NCI-H146 (cell line): ENCODE data around the gene GCK.

Experiments
- DNase-seq: peaks from one replicate; lab custom pipeline; 2025; lab: John Stamatoyannopoulos, UW

GCK gene

DNA sequence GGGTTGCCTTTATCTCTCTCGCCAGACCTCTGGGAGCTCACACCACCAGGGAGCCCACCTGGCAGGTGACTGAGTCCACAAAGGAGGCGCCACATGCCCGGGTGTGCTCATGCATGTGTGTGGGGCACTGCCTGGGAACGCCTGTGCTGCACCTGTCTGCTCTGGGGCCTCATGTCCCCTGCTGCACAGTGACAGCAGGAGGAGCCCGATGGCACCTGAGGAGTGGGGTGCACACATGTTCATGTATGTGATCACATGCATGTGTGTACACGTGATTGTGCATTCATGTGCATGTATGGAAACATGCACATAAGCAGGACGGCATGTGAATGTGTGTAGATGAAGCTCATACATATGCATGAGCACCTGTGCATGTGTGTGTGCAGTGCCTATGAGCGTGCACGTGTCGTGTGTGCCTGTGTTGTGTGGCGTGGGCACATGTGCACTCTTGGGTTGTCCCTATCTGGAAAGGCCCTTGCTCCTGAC, 33.6 kb upstream of the GCK start:
- peak; percentile 83 for DNase-seq

DNA sequence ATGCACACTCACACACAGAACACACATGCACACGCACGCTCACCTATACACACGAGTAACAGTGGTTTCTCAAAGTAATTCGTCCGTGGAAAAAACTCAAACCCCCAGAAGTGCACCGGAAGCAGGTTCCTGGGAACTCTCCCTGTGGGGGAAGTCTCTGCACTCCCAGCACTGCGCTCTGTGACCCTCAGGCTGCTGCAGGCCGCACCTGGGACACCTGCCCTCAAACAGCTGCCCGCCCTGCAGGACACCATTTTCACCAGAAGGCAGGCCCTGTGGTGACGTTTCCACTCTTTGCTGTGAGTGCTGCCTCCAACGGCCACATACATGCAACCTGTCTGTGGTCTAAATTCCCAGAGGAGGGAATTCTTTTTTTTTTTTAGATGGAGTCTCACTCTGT, 32.8 kb upstream of the GCK start:
- peak; percentile 35 for DNase-seq

DNA sequence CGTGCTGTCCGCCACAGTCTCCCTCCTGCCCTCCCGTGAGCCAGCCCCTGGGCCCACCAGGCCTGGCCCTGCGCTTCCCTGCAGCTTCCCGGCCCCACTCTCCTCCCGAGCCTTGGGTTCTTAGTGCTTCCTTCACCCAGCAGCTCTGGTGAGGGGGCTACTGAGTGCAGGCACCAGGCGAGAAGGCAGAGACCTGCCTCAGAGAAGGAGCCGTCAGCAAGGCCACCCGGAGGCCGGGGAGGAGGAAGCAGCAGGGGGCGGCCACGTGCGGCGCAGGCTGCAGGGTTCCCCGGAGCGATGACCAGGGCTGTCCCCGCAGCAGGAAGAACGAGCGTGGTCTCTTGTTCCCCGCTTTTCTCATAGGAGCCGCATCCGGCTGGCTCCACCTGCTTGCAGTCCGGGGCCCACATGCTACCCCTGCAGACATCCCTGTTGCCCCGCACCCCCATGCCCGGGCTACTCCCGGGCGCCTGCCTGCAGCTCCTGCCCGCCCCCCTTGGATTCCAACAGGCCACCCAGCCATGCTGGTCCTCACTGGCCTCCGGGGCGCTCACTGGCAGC, 32.1 kb upstream of the GCK start:
- no peak for DNase-seq

DNA sequence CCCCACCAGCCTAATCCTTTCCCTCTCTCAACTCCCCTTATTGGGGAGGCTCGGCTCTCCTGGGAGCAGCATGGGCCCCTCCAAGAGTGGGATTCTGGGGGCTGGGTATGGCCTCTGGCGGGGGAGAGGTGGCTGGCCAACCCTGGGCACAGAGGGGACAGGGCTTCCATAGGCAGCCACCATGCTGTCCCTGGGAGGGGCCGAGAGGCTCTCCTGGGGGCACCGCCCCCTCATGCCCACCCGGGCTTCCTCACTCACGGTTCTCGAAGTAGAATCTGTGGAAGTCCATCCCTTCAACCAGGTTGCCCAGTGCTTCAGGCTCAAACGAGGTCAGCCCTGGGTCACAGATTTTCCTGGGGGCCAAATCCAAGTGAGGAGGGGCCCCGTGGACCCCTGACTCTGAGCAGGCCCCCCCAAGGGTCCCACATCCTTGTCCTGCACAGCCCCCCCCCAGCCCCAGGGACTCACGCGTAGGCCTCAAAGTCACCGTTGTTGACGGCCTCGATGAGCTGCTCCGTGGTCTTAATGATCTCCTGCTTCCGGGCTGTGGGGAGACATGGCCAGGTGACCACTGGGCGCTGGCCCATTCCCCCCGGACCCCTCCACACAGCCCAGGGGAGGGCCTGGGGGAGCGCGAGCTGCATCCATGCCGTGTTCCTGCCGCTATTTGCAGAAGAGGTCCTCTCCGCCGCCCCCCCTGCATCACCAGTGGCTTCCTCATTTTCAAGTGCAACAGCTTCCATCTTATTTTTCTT, 31.3 kb upstream of the GCK start:
- DNase-seq = no peak

DNA sequence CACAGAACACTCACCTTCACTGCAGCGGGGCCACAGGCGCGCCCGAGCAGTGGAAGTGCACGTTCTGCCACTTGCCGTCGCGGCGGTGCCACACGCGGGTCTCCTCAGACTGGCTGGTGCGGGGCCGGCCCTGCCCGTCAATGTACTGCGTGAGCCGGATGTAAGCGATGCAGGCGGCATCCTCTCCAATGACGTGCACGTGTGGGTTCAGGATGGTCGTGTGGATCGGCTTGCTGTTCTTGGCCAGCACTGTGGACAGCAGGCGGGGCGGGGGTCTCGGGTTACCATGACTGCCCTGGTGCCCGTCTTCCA, 30.8 kb upstream of the GCK start:
- DNase-seq = no peak

DNA sequence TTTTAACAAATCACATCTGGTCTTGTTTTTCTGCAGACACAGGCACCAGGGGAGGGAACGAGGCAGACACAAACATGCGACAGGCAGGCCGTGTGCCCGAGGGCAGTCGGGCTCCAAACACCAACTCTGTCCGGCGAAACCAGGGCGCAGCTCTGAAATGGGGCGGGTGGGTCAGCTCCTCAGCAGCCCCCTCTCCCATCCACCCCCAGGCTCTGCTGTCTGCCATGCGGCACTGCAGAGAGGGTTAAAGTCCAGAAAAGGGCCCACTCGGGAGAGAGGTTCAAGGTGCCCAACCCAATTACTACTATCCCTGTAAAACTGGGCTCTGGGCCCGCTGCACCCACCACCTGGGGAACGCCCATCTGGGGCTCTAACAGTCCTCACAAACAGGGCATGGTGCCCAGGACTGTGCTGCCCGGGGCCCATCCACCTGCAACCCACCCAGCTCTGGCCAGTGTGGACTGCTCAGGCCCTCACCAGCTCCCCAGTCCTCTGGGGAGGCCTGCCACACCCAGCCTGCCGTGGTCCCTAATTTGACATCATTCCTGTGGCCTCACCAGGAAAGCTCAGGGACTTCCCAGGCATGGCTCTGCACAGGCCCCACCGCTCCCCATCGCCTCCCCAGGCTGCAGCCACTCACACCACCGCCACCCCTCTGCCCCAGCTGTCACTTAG, 30.3 kb upstream of the GCK start:
- no peak for DNase-seq

DNA sequence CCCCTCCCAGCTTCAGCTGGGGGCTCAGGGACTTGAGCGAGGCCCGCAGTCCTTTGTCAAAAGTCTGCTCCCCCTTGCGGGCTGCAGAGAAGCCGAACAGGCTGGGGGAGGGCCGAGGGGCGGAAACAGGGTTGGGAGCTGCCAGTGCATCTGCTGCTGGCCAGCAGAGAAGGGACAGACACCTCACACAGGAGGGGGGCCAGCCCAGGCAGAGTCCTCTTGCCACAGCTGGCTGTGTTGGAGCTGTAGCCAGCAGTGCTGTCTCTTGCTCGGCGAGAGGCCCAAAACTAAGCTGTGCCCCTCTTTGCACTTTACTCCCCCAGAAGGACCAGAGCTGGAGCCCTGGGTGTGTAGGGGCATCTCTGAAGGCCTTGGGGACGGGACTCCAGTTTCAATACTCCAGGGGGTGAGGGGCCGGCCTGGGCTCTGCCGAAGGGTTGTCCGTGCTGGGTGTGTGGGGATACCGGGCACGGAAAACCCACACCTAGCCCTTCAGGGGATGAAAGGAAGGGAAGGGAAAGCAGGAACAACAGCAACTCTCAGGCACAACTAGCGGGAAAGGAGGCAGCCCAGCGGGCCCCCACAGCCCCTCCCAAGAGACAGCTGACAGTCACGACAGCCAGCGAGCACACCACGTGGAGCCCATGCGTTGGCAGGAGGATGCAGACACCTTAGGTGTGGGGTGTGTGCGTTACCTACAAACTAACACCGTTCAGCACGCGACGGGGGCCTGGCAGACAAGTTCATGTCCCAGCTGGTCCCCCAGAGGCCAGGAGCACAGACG, 29.4 kb upstream of the GCK start:
- DNase-seq = no peak

DNA sequence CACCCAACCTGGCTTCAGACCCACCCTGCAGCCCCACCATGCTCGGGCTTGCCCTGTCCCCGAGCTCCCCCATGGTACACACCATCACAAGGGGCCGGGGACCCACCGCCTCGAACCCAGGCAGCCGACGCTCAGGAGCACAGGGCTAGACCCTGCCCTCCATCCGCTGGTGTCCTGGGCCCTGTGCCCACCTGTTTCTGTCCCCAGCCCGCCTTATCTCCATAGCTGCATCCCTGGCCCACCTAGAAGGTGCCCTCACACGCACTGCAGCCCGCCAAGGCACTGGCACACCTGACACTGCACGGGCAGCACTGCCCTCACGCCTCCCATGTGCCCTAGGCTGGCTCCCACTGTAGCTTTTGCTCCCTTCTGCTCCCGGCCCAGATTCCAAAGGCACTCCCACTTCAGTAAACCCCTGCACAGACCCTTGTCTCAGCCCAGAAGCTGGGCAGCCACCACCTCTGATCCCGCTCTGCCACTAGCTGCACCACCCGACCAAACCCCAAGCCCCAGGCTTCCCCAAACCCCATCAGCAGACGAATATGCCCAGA, 28.7 kb upstream of the GCK start:
- no peak for DNase-seq

DNA sequence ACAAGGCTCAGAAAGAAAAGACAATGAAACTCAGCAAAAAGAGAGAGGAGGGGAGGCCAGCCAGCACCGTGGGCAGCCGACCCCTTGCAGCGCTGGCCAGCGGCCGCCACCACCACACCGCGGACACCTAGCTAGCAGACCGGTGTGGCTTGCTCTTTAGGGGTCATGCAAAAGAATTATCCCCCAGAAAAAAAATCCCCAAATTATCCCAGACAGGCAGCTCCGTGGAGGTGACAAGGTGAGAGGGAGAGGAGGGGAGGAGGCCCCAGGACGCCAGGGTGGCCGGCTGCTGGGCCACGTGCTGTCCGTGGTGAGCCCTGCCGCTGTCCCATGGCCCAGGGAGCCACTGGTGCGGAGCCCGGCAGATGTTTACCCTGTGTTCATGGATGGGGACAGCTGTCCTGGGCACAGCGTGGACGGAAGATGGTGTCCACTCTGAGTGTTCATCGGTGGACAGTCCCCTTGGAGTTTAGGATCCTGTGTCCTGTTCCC, 28.0 kb upstream of the GCK start:
- no peak for DNase-seq

DNA sequence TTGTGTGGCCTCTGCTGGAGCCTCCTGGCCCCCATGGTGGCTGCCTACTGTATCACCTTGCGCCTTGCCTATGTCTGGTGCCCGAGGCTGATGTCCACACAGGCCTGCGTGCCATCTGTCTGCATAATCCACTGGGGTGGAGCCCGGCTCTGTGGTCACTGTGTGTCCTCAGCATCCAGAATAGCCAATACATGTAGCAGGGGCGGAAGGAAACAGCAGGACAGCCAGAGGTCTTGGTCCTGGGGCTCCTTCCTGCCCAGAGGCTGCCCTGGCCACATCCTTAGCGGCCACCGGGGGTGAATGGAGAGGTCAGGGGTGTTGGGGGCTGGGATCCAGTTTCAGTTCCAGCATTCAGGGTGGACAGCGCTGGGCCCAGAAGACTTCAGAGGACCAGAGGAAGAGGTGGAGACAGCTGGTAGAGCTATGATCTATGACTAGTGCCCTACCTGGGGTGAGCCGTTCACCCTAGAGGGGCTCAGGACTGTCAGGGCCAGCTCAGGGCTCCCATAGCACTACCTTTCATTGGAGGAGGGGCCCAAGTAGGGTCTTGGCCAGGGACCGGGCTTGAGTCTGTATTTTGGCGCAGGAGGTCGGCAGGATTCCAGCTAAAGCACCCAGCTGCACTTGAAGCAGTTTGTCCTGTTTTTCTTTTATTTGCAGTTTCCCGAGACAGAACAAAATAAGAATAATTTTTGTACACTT, 27.4 kb upstream of the GCK start:
- no peak for DNase-seq

DNA sequence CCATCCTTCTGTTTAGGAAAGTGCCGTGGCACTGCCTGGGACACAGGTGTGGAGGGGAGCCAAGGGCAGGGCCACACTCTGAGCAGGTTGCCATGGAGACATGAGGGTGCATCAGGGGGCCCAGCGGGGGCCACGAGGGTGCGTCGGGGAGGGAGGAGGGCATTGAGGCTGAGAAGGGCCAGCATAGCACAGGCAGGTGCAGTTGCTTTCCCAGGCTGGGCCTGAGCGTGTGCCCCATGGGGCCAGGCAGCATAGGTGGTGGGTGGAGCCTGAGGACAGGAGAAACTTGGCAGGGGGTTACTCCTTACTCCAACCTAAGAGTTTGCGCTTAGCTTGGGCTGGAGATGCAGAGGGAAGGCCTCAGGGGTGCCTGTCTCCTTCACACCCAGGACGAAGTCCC, 26.8 kb upstream of the GCK start:
- DNase-seq = peak; percentile 86

DNA sequence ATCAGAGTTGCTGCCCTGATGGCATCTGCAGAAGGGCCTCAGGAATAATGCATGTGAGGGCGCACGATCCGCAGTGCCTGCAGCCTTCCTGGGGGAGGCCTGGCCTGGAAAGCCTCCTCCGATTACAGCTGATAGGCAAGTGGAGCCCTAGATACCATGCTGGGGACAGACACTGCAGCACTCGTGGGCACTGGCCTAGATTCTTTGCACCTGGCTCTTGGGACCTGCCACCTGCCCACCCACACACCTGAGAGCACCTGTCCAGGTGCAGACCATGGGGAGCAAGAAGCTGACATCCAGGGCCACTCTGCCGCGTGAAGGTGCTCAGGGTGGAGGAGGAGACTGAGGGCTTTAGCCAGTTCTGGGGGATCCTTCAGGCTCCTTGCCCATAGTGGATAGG, 26.3 kb upstream of the GCK start:
- DNase-seq = peak; percentile 82

DNA sequence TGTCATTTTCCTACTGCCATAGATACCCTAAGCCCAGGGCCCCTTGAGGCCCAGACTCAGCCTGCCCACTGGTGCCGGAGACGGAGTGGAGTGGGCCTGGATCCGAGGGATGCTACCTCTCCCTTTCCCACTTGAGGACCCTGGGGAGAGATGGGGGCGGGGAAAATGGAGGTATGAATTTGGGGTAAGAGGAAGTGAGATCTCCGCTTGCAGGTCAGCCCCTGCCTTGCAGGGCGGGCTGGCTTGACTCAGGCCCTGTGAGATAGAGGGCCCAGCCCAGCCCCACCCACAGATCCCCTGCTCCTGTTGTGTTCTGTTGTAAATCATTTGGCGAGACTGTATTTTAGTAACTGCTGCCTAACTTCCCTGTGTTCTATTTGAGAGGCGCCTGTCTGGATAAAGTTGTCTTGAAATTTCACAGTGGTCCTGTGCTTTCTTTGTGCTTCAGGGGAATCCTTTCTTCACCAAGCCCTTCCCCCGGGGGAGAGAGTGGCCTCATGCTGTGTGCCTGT, 24.7 kb upstream of the GCK start:
- DNase-seq = no peak

DNA sequence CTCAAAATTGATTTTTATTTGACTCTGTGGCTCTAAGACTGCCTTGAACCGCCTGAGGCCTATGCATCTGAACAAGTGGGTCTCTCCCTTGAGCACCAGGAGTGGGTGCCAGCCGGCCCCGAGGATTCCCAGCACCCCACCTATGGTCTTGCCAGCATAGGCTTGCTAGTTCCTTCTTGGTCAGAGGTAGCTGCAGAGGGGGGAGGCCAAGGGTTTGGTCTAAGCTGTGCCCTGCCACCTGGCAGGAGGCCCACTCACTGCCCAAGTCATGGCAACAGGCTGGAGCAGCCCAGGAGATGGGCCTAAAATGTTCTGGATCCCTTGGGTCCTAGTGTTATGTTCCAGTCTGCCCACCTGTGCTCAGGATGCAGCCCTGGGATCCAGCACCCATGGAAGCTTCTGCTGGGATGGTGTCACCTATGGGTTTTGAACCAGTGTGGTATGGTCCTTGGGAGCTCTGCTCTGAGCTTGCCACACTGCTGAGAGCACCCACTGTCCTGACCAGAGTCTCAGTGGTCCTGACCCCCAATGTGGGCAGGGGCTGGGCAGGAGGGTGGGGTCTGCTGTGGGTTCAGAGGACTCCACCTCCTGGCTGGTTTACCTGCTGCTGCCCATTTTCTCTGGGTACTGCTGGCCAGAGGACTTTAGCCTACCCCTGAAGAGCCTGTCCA, 24.1 kb upstream of the GCK start:
- DNase-seq = no peak

DNA sequence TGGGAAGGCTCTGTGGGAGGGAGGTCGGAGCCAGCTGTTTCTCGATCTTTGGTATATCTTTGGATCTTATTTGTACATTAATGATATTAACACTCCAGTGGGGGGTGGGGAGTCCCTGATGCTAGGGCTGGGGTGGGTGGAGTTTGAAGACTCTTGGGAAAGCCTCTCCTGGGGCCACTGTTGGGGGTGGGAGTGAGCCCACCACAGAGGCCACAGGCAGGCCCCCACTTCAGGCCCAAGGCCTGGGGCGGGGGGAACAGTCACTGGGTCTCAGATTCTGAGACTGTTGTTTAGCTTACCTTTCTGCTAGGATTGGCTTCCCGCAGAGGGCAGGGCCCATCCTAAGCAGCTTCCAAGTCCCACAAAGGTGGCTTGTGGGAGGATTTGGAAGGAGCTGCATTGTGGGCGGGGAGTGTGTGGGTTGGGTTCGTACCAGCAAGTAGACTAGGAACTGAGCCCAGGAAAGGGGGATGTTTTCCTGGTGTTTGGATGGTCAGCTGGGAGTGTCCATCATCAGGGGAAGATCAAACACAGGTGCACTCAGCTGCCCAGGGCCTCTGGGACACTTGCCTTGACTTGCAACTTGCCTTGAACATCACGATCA, 23.4 kb upstream of the GCK start:
- DNase-seq = no peak

DNA sequence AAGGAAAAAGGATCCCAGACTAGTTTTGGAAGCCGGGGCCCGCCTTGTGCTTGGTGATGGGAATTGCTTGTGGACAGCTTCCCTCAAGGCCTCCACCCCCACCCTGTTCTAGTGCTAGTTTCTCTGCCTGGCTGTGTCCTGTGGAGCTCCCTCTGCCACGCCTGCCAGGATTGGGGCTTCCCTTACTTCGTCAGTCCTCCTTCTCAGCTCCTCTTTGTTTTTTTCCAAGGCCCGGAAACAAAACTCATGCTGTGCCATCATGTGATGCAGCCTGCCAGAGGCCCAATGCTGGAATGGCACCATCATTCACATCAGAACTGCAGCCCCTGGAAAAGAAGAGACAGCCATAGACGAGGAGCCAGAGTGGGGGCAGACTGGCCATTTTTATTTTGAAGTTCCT, 22.8 kb upstream of the GCK start:
- DNase-seq = no peak

DNA sequence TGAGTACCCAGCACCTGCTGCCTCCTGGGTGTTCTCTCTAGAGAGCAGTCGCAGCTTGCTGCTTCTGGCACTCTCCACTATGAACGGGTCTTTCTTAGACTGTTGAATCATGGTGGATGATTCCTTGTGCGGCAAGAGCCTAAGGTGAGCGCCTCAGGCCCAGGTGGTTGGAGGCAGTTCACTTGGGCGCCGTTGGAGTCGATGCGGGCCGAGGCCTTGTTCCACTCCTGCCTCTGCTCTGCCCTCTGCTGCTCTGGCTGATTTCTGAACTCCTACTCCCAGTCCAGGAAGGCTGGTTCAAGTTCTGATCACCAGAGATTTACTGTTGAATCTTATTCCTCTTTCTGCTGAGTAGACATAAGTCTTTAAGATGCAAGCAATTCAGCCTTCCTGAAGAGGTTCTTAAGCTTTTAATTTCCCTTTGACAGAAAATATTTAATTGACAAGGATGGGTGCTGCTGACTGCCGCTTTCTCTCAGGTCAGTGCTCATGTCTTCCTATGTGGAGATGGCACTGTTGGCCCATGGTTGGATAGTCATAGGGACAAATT, 22.0 kb upstream of the GCK start:
- DNase-seq = no peak

DNA sequence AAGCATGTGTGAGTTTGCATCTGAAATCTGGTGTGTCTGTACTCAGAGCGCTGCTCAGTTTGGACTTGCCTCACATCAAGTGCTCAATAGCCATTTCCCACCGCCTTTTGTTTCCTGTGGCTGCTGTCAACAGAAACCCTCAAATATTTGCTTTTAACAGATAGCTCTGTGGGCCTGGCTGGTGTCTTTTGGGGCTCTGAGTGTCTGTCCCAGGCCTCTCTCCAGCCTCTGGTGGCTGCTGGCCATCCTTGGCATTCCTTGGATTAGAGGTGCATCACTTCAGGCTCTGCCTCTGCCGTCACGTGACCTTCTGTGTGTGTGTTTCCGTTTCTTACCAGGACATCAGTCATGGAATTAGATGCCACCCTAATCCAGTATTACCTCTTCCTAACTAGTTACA, 20.9 kb upstream of the GCK start:
- no peak for DNase-seq

DNA sequence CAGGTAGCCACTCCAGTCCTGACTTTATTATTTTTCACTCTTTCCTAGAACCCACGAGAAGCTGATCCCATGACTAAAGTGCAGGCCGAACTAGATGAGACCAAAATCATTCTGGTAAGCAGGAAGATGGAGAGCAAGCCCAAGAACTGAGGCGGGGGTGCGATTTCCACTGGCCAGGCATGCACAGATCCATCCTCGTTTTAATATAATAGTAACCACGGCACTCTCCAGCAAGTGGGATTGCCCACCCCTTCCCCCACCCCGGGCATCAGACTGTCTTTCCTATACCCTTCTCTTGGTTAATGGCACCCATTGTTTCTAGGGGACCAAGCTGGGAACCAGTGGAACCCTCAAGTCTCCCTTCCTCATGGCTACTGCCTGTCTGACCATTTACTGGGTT, 18.8 kb upstream of the GCK start:
- DNase-seq = no peak

DNA sequence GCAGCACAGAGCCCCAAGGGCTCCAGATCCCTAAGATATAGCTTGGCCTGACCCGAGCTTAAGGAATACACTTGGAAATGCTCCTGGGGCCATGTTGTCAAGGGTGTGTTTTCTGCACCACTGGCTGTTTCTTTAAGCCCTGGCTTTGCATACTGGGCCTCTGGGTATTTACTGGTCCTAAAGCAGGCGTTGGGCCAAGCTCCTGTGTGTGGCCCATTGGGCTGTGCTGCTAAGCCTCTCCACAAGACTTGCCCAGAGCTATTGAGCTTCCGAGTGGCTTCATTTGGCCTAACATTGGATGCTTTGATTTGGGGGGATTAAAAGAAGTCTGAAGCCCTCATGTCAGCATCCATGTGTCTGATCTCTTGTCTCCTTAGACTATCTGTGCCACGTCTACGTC, 16.8 kb upstream of the GCK start:
- no peak for DNase-seq
